AG09319 (cell line): ENCODE results near the gene ZNF701.

Experiments
- DNase-seq: peaks from one replicate; pipeline ENCODE4 v3.0.0-alpha.2; 2010; ENCODE audit warnings: low read depth; ENCODE audit errors: extremely low read depth
- CTCF ChIP-seq: IDR thresholded peaks from 2 replicates; pipeline ENCODE4 v1.5.1; 2011; ENCODE audit warnings: low read depth, mild to moderate bottlenecking, inconsistent platforms, low read length, moderate library complexity

Gene ZNF701

GRCh38 chr19:52570000-52570861 is at the start of gene ZNF701:
TSS of gene ZNF701 (plus strand) at chr19:52570287. CDS start at chr19:52574148, 3,861 bp downstream.
- DNase-seq, result peak; percentile 71
- TF ChIP-seq CTCF, result peak; percentile 1; the same call in 1 of the 2 replicates

- DNase-seq, result no peak
- no peak for TF ChIP-seq CTCF
Observed at GRCh38 chr19:52522551-52522950, 47.5 kb upstream of the ZNF701 start.

GRCh38 chr19:52524086-52524485 is 46.0 kb upstream of the ZNF701 start:
- no peak for TF ChIP-seq CTCF
- DNase-seq, result no peak

GRCh38 chr19:52527134-52527955 is 42.7 kb upstream of the ZNF701 start, which contains the start of gene ZNF808:
TSS of gene ZNF808 (plus strand) at chr19:52527668. CDS start at chr19:52543285, 15,617 bp downstream.
- peak; percentile 61 for DNase-seq

GRCh38 chr19:52527956-52528351 is 42.1 kb upstream of the ZNF701 start:
- TF ChIP-seq CTCF, result no peak
- no peak for DNase-seq

More at GRCh38 chr19:52527134-52527955, 42.7 kb upstream of the ZNF701 start, which contains the start of gene ZNF808:
- peak; percentile 60 for TF ChIP-seq CTCF

- TF ChIP-seq CTCF, result no peak
- DNase-seq, result no peak
Observed at GRCh38 chr19:52532480-52532879, 37.6 kb upstream of the ZNF701 start.
